Smooth muscle cell (in vitro differentiated cells): ENCODE results near the gene TMEM140. TPM values are rescaled to one million over a fixed set of nuclear protein-coding genes. Genes with fewer than 3 reads are reported as not detected.
"Not testable (repeated sequence)": the region's sequence is repeated elsewhere in the genome, so short reads cannot be mapped to it uniquely, and the experiment has no call there.

Source experiments
- DNase-seq: peaks from one replicate; lab custom pipeline; 2025; ENCODE audit not compliant: unreplicated experiment; lab: John Stamatoyannopoulos, UW
- H2AFZ ChIP-seq: fragments of 200-600 bp; sonication (generic); 2 replicates; pipeline ENCODE4 v1.6.0; 2016; ENCODE audit warnings: antibody characterized with exemption, low read depth, mild to moderate bottlenecking
- H3F3A ChIP-seq: fragments of 200-600 bp; sonication (generic); 2 replicates; pipeline ENCODE4 v1.6.0; 2017; ENCODE audit warnings: antibody characterized with exemption, low read depth
- H3K27ac ChIP-seq: fragments of 200-600 bp; sonication (generic); 2 replicates; pipeline ENCODE4 v1.5.1; 2016; ENCODE audit warnings: low read depth, mild to moderate bottlenecking
- H3K27me3 ChIP-seq: fragments of 200-600 bp; sonication (generic); 2 replicates; pipeline ENCODE4 v1.6.1; 2016; ENCODE audit warnings: low read depth, mild to moderate bottlenecking
- H3K36me3 ChIP-seq: fragments of 200-600 bp; sonication (generic); 2 replicates; pipeline ENCODE4 v1.5.1; 2016; ENCODE audit warnings: low read depth
- H3K4me1 ChIP-seq: fragments of 200-600 bp; sonication (generic); 2 replicates; pipeline ENCODE4 v1.5.1; 2016; ENCODE audit warnings: low read depth
- H3K4me2 ChIP-seq: fragments of 200-600 bp; sonication (generic); 2 replicates; pipeline ENCODE4 v1.6.0; 2016; ENCODE audit warnings: mild to moderate bottlenecking
- H3K4me3 ChIP-seq: fragments of 200-600 bp; sonication (generic); 2 replicates; pipeline ENCODE4 v1.5.1; 2016; ENCODE audit warnings: mild to moderate bottlenecking
- H3K79me2 ChIP-seq: fragments of 200-600 bp; sonication (generic); 2 replicates; pipeline ENCODE4 v1.6.0; 2016; ENCODE audit warnings: low read depth, mild to moderate bottlenecking
- H3K9ac ChIP-seq: fragments of 200-600 bp; sonication (generic); 2 replicates; pipeline ENCODE4 v1.6.0; 2016; ENCODE audit warnings: low read depth
- H3K9me3 ChIP-seq: fragments of 200-600 bp; sonication (generic); replicated peaks from 2 replicates; pipeline ENCODE4 v1.5.1; 2016; ENCODE audit warnings: low read depth
- H4K20me1 ChIP-seq: fragments of 200-600 bp; sonication (generic); 2 replicates; pipeline ENCODE4 v1.6.0; 2016; ENCODE audit warnings: low read depth
- CTCF ChIP-seq: fragments of 200-600 bp; sonication (generic); IDR thresholded peaks from 2 replicates; pipeline ENCODE4 v1.5.1; 2017; ENCODE audit warnings: borderline replicate concordance, mild to moderate bottlenecking, antibody characterized with exemption; ENCODE audit not compliant: insufficient read depth, poor library complexity, severe bottlenecking
- WGBS: methylation state at CpG from one replicate; pipeline ENCODE4 v1.1.7; 2016; ENCODE audit warnings: low lambda C conversion rate; 5-methylcytosine and 5-hydroxymethylcytosine counted together
- polyA plus RNA-seq: library from polyadenylated mRNA; unstranded; fragments of >200 nt; fragmentation: Nextera tagmentation; extraction: Ambion mirVana; gene quantifications from 2 replicates; pipeline ENCODE4 v1.2.1, GENCODE V29; 2016
- total RNA-seq: library from RNA; depleted of rRNA; stranded (reverse); fragments of >200 nt; gene quantifications from 2 replicates; pipeline ENCODE4 v1.2.3, GENCODE V29; 2014

The TMEM140 gene
- total and polyA plus RNA-seq, 2 experiments from 2014 or later = 5.6 TPM; not detected in 1

GRCh38 chr7:135170274-135170997, 22.6 kb downstream of the TMEM140 start, which contains the start of gene CYREN:
Gene CYREN (minus strand): TSS chr7:135170707. CDS start chr7:135168922, 1,785 bp downstream.
- H3K36me3 ChIP-seq = no peaks in the 10 kb centered on the region
- no peaks in the 10 kb centered on the region for H3K27me3 ChIP-seq
- WGBS = under 1% methylated on average over 55 of the region's 77 CpGs
- H3K9me3 ChIP-seq = no peaks in the 10 kb centered on the region
- peaks cover 18% of the 10 kb centered on the region for H3K79me2 ChIP-seq
- peak within 1 kb of the TSS; percentile 80 for H3K9ac ChIP-seq
- peaks cover 6% of the 10 kb centered on the region for H4K20me1 ChIP-seq
- TF ChIP-seq CTCF = peak; percentile 55
- peaks cover 14% of the 10 kb centered on the region for H3K4me1 ChIP-seq
- peak within 1 kb of the TSS; percentile 98 for H3K4me2 ChIP-seq
- H3F3A ChIP-seq = peaks cover 3% of the 10 kb centered on the region
- peak within 1 kb of the TSS; percentile 73 for H3K4me3 ChIP-seq
- H3K27ac ChIP-seq = peak within 1 kb of the TSS; percentile 91
- H2AFZ ChIP-seq = peak within 1 kb of the TSS; percentile 34
- peak; percentile 58 for DNase-seq

- not testable (repeated sequence) for H3F3A ChIP-seq, H3K9me3 ChIP-seq, H4K20me1 ChIP-seq, DNase-seq, H3K27me3 ChIP-seq, H3K36me3 ChIP-seq
- H3K4me2 ChIP-seq = peak overlapping the region; percentile 98
- peak overlapping the region; percentile 34 for H2AFZ ChIP-seq
- H3K79me2 ChIP-seq = peaks cover 18% of the 10 kb centered on the region
- H3K4me1 ChIP-seq = peaks cover 14% of the 10 kb centered on the region
- WGBS = 30% methylated on average over 12 of the region's 12 CpGs
- peak overlapping the region; percentile 91 for H3K27ac ChIP-seq
- H3K9ac ChIP-seq = peak overlapping the region; percentile 80
- peak overlapping the region; percentile 73 for H3K4me3 ChIP-seq
Measured at GRCh38 chr7:135170998-135171481, 23.2 kb downstream of the TMEM140 start.

GRCh38 chr7:135171581-135172291, 23.9 kb downstream of the TMEM140 start:
- H3K27ac ChIP-seq = peak overlapping the region; percentile 91
- H3K9ac ChIP-seq, H4K20me1 ChIP-seq, H3F3A ChIP-seq, H3K36me3 ChIP-seq, H3K27me3 ChIP-seq, H3K9me3 ChIP-seq, H3K4me3 ChIP-seq: not testable (repeated sequence)
- H3K4me1 ChIP-seq = peaks cover 14% of the 10 kb centered on the region
- peak overlapping the region; percentile 17 for H2AFZ ChIP-seq
- peak; percentile 20 for DNase-seq
- 39% methylated on average over 19 of the region's 19 CpGs for WGBS
- H3K4me2 ChIP-seq = peak overlapping the region; percentile 98
- H3K79me2 ChIP-seq = peaks cover 18% of the 10 kb centered on the region

GRCh38 chr7:135173916-135174315, 26.0 kb downstream of the TMEM140 start:
- not testable (repeated sequence) for H3K9ac ChIP-seq, H3K27me3 ChIP-seq, H3K4me3 ChIP-seq, DNase-seq, H3K4me2 ChIP-seq, H4K20me1 ChIP-seq, H3F3A ChIP-seq, H3K36me3 ChIP-seq, H3K27ac ChIP-seq, H3K9me3 ChIP-seq, H2AFZ ChIP-seq
- H3K4me1 ChIP-seq = peaks cover 11% of the 10 kb centered on the region
- 82% methylated on average over 4 of the region's 4 CpGs for WGBS
- peaks cover 11% of the 10 kb centered on the region for H3K79me2 ChIP-seq

- no peak overlapping the region for H3K4me3 ChIP-seq
- H2AFZ ChIP-seq = no peak overlapping the region
- H4K20me1 ChIP-seq = no peaks in the 10 kb centered on the region
- peaks cover under 1% of the 10 kb centered on the region for H3F3A ChIP-seq
- WGBS = 93% methylated on average over 7 of the region's 7 CpGs
- no peak for DNase-seq
- no peak overlapping the region for H3K4me2 ChIP-seq
- peaks cover under 1% of the 10 kb centered on the region for H3K4me1 ChIP-seq
- no peaks in the 10 kb centered on the region for H3K9me3 ChIP-seq
- peaks cover under 1% of the 10 kb centered on the region for H3K79me2 ChIP-seq
- no peak overlapping the region for H3K9ac ChIP-seq
- peaks cover 2% of the 10 kb centered on the region for H3K36me3 ChIP-seq
- no peaks in the 10 kb centered on the region for H3K27me3 ChIP-seq
- peak overlapping the region; percentile 87 for H3K27ac ChIP-seq
- no peak for TF ChIP-seq CTCF
Measured at GRCh38 chr7:135174941-135175340, 27.1 kb downstream of the TMEM140 start.
